ENCODE data around the gene PRRG2. TPM values are rescaled to one million over a fixed set of nuclear protein-coding genes. Genes with fewer than 3 reads are reported as not detected.

The PRRG2 gene
- total RNA-seq, 1 experiment from 2014 or later, result 3.3 TPM

- H2AFZ ChIP-seq (ENCODE audit: low read length), result no peak overlapping the region
- H3K23ac ChIP-seq (ENCODE audit: insufficient read length, low read depth, low read length), result no peak overlapping the region
- no peak overlapping the region for H3K4ac ChIP-seq (ENCODE audit: low read depth, low read length)
- no peak overlapping the region for H3K4me2 ChIP-seq (ENCODE audit: insufficient read depth, insufficient read length, low read length)
- H4K8ac ChIP-seq (replicated peaks; ENCODE audit: insufficient read length, low read depth, low read length), result no peak overlapping the region
- Mint-ChIP-seq H3K9me3 (no peaks in the 10 kb centered on the region), H3K36me3 (ENCODE audit: insufficient read depth in 1 of 3, low read depth in 3 of 3) (peaks cover 10 to 34% (median 32%) of the 10 kb centered on the region in 3 experiments), H3K27ac (peak overlapping the region in 2 of 3 experiments; percentile 59; a peak in 2 of 7 replicates), H3K27me3 (ENCODE audit: low read depth) (no peaks in the 10 kb centered on the region), H3K4me3 (no peak overlapping the region), H3K4me1 (peaks cover 5 to 7% of the 10 kb centered on the region in 2 experiments)
- no peaks in the 10 kb centered on the region for H3K9me3 ChIP-seq (ENCODE audit: control insufficient read depth, low read depth, low read length)
- H2BK15ac ChIP-seq (ENCODE audit: low read depth, low read length), result no peak overlapping the region
- no CpG with 5 or more reads among the region's 9 CpGs for WGBS (ENCODE audit: extremely low coverage, insufficient read length, low lambda C conversion rate)
- TF ChIP-seq CTCF (conservative IDR thresholded peaks at IDR 0.05), result no peak
- H3K14ac ChIP-seq (ENCODE audit: insufficient read depth, low read length), result no peak overlapping the region
- no peak overlapping the region for H3K18ac ChIP-seq (ENCODE audit: insufficient read length, low read depth, low read length)
- no peaks in the 10 kb centered on the region for H3K27me3 ChIP-seq (ENCODE audit: insufficient read depth, low read length)
- H3K27ac ChIP-seq (ENCODE audit: insufficient read length, low read depth, low read length), result no peak overlapping the region
- H3K23me2 ChIP-seq (ENCODE audit: insufficient read length, low read depth, low read length, poor library complexity, severe bottlenecking), result no peaks in the 10 kb centered on the region
- H2BK120ac ChIP-seq (ENCODE audit: low read depth, low read length, poor library complexity, severe bottlenecking), result no peak overlapping the region
- no peaks in the 10 kb centered on the region for H3K79me1 ChIP-seq (ENCODE audit: insufficient read depth, low read depth, low read length, poor library complexity, severe bottlenecking)
- no peak for DNase-seq
- H2BK12ac ChIP-seq (ENCODE audit: insufficient read length, low read depth, low read length), result no peak overlapping the region
- no peak overlapping the region for H4K5ac ChIP-seq (ENCODE audit: insufficient read length, low read depth, low read length)
- no peak overlapping the region for H2BK20ac ChIP-seq (ENCODE audit: low read depth, low read length, poor library complexity, severe bottlenecking)
- H2AK5ac ChIP-seq (ENCODE audit: insufficient read length, low read length), result no peak overlapping the region
- no peak overlapping the region for H3K9ac ChIP-seq (ENCODE audit: extremely low read depth, insufficient read length, low read length)
- H3K79me2 ChIP-seq (ENCODE audit: insufficient read depth, low read length), result no peaks in the 10 kb centered on the region
- H3K4me1 ChIP-seq (ENCODE audit: insufficient read depth, low read length), result no peaks in the 10 kb centered on the region
- H4K20me1 ChIP-seq (ENCODE audit: control insufficient read depth, insufficient read depth, insufficient read length), result peaks cover 2% of the 10 kb centered on the region
- H3T11ph ChIP-seq (ENCODE audit: low read length), result no peak overlapping the region
- no peak overlapping the region for H2BK5ac ChIP-seq (ENCODE audit: insufficient read length, low read length)
- no peak overlapping the region for H3K56ac ChIP-seq (ENCODE audit: insufficient read length, low read depth, low read length)
- no peak overlapping the region for H4K91ac ChIP-seq (ENCODE audit: insufficient read length, low read depth, low read length)
Measured at GRCh38 chr19:49629659-49630058, 48.5 kb downstream of the PRRG2 start.

Measured in H9 (cell line).